Raji (cell line): ENCODE results near the gene RIPK4.

Experiments
- POLR2A ChIP-seq: IDR thresholded peaks from 2 replicates; pipeline ENCODE4 v1.6.1; 2011; ENCODE audit warnings: low read depth, low read length, control low read depth; ENCODE audit not compliant: insufficient read depth

RIPK4 gene

GRCh38 chr21:41765973-41766882 lies 624 bp downstream of the RIPK4 start:
- TF ChIP-seq POLR2A = no peak

DNA sequence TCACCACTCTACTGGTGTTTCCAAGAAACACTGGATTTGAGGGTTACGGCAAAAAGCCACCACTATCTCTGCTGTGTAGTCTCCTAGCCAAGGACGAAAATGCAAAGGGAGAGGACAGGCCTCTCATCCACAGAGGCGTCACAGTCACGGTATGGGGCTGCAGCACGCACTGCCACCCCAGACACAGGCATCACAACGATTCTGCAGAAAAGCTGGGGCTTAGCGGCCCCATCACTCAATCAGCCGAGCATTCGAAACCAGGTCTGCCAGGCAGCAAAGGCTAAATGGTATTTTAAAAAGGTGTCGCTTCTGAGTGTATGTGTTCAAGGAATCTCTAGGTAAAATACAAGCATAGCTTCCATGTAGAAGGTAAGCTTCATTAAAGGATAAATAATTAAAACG lies 1.4 kb downstream of the RIPK4 start:
- no peak for TF ChIP-seq POLR2A

GRCh38 chr21:41764558-41765419 lies 2.1 kb downstream of the RIPK4 start:
- TF ChIP-seq POLR2A = no peak

DNA sequence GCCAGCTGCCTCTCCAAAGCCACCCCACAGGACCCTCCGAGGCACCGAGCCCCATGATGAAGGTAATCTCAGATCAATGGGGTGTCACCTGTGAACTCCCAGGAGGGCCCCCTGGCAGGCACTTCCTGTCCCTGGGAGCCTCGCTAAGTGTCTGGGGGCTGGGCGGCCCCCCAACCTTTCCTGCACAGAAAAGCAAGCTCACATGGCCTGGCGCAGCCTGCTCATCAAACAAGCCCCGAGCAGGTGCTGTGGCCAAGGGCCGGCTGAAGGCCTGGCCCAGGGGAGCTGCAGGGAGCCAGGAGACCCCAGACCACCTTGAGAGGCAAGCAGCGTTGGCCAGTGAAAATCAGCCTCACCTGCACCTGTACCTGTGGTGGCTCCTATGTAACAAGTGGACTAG lies 2.9 kb downstream of the RIPK4 start:
- no peak for TF ChIP-seq POLR2A

DNA sequence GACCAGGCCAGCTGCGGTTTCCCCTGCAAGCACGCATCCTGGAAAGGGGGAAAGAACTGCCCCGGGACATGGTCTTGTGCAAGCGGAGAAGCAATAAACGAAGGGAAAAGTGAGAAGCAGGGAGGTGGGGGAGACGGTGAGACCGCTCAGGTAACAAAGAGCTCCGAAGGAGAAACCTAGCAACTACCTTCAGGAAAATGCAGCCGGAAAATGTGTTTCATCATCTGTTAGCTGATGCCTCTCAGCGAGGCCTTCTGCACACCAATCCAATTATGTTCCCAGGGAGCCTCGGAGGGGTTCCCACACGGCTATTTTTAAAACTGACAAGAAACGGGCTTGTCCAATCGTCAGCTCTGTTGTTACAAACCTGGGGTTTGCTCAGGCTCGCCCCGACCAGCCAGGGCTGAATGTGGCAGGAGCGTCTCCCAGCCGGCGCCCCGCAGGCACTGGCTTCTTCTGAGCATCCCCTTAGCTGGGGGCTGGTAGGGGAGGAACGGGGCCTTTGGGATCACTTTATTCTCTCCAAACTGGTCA lies 3.4 kb downstream of the RIPK4 start:
- TF ChIP-seq POLR2A = no peak

DNA sequence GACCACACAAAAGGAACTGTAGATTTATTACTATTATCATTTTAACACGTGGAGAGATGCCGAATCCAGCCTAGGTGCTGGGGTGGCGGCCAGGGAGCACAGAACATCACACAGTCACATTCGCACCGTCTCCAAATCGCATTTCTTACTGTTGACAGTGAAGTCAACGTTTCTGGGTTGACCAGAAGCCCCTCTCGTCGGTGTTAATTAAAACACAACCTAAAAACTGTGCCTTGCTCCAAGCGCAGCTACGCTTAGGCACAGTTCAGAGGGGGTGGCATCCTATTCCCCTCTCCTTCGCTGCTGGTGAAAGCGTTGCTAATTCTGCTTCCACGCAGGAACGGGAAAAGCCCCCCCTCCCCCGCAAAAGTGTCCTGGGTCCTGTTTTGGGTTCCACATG lies 4.1 kb downstream of the RIPK4 start:
- no peak for TF ChIP-seq POLR2A

DNA sequence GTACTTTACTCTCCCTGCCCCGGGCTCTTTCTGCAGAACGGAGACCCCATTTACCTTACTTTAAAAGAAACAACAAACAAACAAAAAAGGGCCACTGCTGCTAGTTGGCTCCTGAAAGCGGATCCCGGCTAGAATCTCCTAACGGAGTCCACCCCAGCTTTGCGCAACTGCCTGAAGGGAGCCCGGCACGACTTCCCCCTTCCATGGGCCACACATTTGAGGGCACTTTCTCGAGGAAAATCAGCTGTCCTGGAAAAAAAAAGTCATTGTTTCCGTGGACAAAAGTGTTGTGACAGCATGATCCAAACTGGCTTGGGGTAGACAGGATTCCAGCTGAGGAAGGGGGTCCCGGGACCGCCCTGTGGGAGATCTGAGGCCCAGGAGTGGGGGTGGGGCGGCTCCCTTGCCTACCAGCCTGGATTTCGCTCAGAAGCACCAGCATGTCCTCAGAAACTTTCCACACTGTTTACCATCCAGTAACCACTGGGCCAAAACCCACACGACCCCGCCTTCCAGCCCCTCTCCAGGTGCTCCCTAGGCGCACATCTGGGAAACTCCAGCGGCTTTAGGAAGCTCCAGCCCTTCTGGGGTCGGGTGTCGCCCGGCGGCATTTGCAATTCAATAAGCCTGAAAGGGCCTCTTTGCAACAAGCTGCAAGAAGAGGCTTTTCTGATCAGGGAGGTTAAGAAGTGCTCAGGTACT lies 4.8 kb downstream of the RIPK4 start:
- no peak for TF ChIP-seq POLR2A

DNA sequence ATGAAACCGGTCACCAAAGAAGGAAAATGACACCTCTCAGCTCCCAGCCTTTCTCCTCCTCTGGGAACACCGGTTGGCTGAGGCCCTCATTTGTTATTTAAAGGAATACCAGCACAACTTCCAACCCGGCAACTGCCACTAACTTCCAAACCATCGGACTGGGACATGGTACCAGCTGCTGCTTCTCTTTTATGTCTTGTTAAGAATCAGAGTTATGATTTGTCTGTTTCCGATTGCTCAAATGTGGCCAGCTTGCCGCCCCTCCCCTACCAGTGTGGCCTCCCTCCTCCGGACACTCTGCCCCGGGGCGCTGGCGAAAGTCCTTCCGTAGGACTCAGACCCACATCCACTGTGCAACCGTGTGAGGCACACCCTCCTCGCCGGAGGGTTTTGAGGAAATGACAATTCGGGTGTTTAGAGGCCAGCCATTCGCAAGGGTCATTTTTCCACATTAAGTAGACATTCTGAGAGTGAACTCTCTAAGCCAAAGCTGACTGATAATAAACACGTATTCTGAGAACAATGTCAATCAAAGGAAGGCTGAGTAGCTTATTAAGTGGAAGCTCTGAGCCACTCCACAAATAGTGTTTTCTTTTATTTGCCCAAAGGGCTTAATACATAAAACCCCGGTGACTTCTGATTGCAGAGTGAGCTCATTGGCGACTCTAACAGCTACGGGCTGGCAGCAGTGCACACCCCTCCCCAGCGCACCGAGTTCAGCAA lies 5.5 kb downstream of the RIPK4 start:
- no peak for TF ChIP-seq POLR2A

GRCh38 chr21:41760411-41760810 lies 6.4 kb downstream of the RIPK4 start:
- no peak for TF ChIP-seq POLR2A

GRCh38 chr21:41759926-41760325 lies 6.9 kb downstream of the RIPK4 start:
- no peak for TF ChIP-seq POLR2A

DNA sequence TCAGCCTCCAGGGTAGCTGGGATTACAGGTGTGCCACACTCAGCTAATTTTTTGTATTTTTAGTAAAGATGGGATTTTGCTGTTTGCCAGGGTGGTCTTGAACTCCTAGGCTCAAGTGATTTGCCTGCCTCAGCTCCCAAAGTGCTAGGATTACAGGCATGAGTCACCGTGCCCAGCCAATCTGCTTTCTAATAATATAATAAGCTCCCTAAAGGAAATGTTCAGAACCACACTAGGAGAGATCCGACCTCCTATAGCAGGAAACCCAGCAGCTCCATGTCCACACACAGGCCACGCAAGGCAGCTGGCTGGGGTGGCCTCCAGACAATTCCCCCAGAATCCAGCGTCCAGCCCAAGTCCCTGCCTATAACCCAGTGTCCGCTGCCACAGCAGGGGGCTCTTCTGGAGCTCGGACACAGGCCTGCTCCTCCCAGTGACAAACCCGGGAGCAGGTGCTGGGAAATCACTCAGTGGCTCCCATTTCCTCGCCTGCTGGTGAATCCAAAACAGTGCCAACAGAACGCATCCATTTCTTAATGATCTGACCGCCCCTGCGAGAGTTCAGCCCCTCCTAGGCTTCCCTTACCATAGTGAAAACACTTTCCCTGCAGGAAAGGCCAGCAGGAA lies 7.5 kb downstream of the RIPK4 start:
- TF ChIP-seq POLR2A = no peak

DNA sequence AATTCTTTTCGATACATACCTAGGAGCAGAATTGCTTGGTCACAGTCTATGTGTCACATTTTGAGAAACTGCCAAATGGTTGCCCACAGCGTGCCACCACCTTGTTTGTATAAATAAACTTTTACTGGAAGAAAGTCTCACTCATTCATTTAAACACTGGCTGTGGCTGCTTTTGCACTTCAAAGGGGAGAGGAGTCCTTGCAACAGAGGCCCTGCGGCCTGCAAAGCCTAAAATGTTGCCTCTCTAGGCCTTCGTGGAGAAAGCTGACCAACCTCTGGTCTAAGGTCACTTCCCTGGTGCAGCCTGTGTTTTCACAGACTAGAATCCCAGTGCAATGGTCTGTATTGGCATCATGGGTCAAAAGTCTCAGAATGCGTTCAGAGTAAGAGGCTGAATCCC lies 8.3 kb downstream of the RIPK4 start:
- no peak for TF ChIP-seq POLR2A

GRCh38 chr21:41755934-41756773 lies 10.7 kb downstream of the RIPK4 start:
- no peak for TF ChIP-seq POLR2A
